SH-SY5Y (cell line): ENCODE results near the gene CACTIN.

Source experiments
- GATA2 ChIP-seq: IDR thresholded peaks from 2 replicates; pipeline ENCODE4 v1.6.1; 2011; ENCODE audit warnings: mild to moderate bottlenecking, low read depth, low read length
- GATA3 ChIP-seq: IDR thresholded peaks from 2 replicates; pipeline ENCODE4 v1.6.1; 2011; ENCODE audit warnings: low read depth, mild to moderate bottlenecking, low read length, moderate library complexity

DNA sequence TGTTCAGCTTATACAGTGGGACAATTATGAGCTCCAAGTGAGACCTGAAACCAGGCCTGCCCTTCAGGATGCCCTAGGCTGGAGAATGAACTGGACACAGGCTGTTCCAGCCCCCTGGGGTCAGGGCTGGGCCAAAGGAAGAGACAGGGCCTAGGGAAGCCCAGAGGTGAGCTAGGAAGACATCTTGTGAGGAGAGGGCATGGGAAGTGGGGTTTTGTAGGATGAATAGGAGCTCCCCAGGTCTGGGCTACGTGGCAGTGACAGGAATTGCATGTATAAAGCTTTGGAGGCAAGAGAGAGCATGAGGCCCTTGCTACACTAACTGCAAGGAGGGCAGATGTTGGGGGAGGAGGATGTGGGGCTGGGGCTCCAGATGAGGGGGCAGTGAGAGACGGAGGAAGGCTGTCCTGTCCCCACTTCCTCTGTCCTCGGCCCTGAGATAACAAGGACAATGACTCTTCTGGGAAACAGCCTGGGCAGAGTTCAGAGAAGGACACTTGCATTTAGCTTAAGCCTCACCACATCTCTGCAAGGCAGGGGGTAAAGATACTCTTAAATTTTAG lies 18.4 kb downstream of the CACTIN start:
- TF ChIP-seq GATA3 = no peak
- TF ChIP-seq GATA2 = no peak
